ENCODE measurements around the gene DLGAP1. TPM values are rescaled to one million over a fixed set of nuclear protein-coding genes. Genes with fewer than 3 reads are reported as not detected.

Gene DLGAP1
- total RNA-seq, 1 experiment from 2014 or later, result 23.2 TPM

- Histone ChIP-seq H3K9ac (ENCODE audit: extremely low read depth, insufficient read length, low read length) (no peak overlapping the region), H2AK5ac (ENCODE audit: insufficient read length, low read length) (no peak overlapping the region), H2BK20ac (ENCODE audit: low read depth, low read length, poor library complexity, severe bottlenecking) (no peak overlapping the region), H3K23me2 (ENCODE audit: insufficient read length, low read depth, low read length, poor library complexity, severe bottlenecking) (peaks cover 6% of the 10 kb centered on the region), H3K4me1 (ENCODE audit: insufficient read depth, low read length) (no peaks in the 10 kb centered on the region; the same call in 1 of the 2 replicates), H3K23ac (ENCODE audit: insufficient read length, low read depth, low read length) (no peak overlapping the region), H2BK120ac (ENCODE audit: low read depth, low read length, poor library complexity, severe bottlenecking) (no peak overlapping the region), H4K91ac (ENCODE audit: insufficient read length, low read depth, low read length) (no peak overlapping the region), H2BK12ac (ENCODE audit: insufficient read length, low read depth, low read length) (no peak overlapping the region), H2BK5ac (ENCODE audit: insufficient read length, low read length) (no peak overlapping the region), H3T11ph (ENCODE audit: low read length) (no peak overlapping the region), H3K79me1 (ENCODE audit: insufficient read depth, low read depth, low read length, poor library complexity, severe bottlenecking) (no peaks in the 10 kb centered on the region), H3K14ac (ENCODE audit: insufficient read depth, low read length) (no peak overlapping the region), H3K27ac (ENCODE audit: insufficient read length, low read depth, low read length) (no peak overlapping the region), H3K4ac (ENCODE audit: low read depth, low read length) (no peak overlapping the region), H3K4me2 (ENCODE audit: insufficient read depth, insufficient read length, low read length) (no peak overlapping the region), H4K5ac (ENCODE audit: insufficient read length, low read depth, low read length) (no peak overlapping the region), H3K9me3 (ENCODE audit: control insufficient read depth, low read depth, low read length) (no peaks in the 10 kb centered on the region), H3K79me2 (ENCODE audit: insufficient read depth, low read length) (no peaks in the 10 kb centered on the region), H3K56ac (ENCODE audit: insufficient read length, low read depth, low read length) (no peak overlapping the region), H4K8ac (replicated peaks; ENCODE audit: insufficient read length, low read depth, low read length) (no peak overlapping the region), H2AFZ (ENCODE audit: low read length) (no peak overlapping the region), H3K18ac (ENCODE audit: insufficient read length, low read depth, low read length) (no peak overlapping the region), H4K20me1 (ENCODE audit: control insufficient read depth, insufficient read depth, insufficient read length) (no peaks in the 10 kb centered on the region), H3K27me3 (ENCODE audit: insufficient read depth, low read length) (no peaks in the 10 kb centered on the region; the same call in 1 of the 2 replicates), H2BK15ac (ENCODE audit: low read depth, low read length) (no peak overlapping the region)
- H3K4me1 Mint-ChIP-seq, result peaks cover 21 to 23% of the 10 kb centered on the region in 2 experiments
- no peaks in the 10 kb centered on the region for H3K9me3 Mint-ChIP-seq
- peaks cover 19% of the 10 kb centered on the region for H3K27me3 Mint-ChIP-seq (ENCODE audit: low read depth)
- no peak overlapping the region for H3K27ac Mint-ChIP-seq
- no peak overlapping the region for H3K4me3 Mint-ChIP-seq
- TF ChIP-seq CTCF (conservative IDR thresholded peaks at IDR 0.05), result no peak
- 0 out of 7 replicates have a peak, but pooled peaks cover 0 to 2% (median 0%) of the 10 kb centered on the region in 3 experiments for H3K36me3 Mint-ChIP-seq (ENCODE audit: insufficient read depth in 1 of 3, low read depth in 3 of 3)
- no peak for DNase-seq
- no CpG with 5 or more reads among the region's 4 CpGs for WGBS (ENCODE audit: extremely low coverage, insufficient read length, low lambda C conversion rate)
Observed at GRCh38 chr18:3502650-3503049, 952.5 kb downstream of the DLGAP1 start.
